Islet precursor cell (in vitro differentiated cells): Measurements from ENCODE around the gene RUNX1.

Source experiments
- DNase-seq: peaks from one replicate; pipeline ENCODE4 v3.0.0-alpha.2; 2018

Gene RUNX1

DNA sequence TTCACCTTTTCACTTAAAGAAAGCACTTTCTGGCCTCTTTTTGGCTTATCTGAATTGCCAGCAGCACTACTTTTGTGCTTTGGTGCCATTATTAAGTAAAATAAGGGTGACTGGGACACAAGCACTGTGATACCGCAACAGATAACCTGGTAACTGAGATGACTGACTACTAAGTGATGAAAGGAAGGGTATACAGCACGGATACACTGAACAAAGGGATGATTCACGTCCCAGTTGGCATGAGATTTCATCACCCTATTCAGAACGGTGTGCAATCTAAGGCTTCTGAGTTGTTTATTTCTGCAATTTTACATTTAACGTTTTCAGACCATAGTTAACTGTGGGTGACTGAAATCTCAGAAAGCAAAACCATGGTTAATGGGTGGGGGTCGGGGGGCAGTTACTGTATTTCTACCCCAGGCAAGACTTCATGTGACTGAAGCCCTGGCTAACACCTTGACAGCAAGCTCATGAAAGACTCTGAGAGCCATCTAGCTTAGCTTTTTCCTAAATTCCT, 277.5 kb downstream of the RUNX1 start:
- DNase-seq: peak; percentile 68

DNA sequence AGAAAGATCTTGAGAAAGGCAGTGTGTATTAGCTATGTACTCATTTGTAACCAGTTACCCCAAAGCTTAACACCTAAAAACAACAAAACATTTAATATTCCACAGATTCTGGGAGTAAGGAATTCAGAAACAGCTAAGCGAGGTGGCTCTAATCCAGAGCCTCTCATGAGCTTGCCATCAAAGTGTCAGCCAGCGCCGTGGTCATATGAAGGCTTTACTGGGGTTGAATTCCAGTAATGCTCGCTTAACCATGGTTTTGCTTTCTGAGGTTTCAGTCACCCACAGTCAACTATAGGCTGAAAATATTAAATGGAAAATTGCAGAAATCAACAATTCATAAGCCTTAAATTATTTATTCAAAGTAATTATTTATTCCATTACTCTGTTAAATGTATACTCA, 278.5 kb downstream of the RUNX1 start:
- no peak for DNase-seq

DNA sequence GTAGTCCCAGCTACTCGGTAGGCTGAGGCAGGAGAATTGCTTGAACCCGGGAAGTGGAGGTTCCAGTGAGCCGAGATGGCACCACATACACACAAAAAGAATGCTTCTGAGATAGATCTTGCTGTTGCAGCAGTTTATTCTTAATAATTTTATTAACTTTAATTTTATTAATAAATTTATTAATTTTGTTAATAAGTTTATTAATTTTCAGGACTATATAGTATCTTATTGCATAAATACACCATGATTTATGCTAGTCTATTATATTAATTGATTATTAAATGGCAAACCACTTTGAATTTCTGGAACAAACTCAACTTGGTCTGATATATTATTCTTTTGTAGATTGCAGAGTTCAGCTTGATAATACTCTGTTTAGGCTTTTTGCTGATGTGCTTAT, 280.8 kb downstream of the RUNX1 start:
- no peak for DNase-seq

DNA sequence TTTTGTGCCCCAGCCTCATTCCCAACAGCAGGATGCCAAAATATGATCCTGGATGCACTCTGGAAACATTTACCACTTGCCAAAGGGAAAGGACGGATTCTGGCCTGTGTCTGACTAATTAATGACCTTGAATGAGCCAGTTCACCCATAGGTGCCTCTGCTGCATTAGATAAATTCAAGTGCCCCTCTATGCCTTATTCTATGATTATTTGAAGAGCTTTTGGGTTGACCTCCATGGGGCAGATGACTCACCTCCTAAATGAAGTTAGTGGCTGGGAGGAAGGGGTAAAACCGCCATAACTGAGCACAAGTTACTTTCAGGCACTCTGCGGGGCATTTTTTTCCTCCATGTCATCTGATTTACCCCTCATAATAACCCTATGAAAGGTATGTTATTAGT, 282.2 kb downstream of the RUNX1 start:
- DNase-seq: no peak

DNA sequence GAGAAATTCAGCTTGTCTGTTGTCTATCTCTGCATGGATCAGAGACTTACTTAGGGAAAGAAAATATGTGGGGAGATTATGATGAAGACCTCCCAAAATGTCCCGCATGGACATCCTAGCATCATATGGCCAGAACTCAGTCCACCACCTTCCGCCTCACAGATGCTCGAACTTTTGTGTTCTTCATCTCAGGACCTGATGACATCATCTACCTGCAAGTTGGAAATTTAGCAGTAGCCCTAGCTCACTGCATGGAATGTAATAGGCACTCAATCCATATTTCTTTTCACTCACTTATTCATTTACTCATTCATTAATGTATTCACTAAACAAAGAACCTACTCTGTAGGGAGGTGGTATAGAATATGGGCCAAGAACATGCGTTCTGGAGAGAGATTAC, 283.5 kb downstream of the RUNX1 start:
- DNase-seq: no peak

DNA sequence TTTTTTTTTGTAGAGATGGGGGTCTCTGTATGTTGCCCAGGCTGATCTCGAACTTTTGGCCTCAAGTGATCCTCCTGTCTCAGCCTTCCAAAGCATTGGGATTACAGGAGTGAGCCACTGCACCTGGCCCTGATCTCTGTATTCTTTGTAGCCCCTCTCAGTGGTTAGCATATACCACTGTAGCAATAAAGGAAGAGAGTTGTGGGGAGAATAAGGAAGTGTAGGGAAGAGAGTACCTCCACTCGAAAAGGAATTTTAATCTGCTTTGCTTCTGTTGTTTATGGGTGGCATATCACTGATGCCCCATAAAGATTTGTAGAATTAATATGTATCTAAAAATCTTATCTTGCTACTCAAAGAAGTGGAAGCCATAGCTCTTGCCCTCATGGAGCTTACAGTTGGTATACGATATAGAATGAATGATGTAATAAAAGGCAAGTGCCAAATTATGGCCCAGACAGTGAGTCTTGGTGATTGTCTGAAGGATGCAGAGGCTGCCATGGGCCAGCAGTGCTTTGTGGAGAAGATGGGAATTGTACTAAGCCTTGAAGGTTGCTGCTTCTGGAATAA, 284.3 kb downstream of the RUNX1 start:
- peak; percentile 4 for DNase-seq

DNA sequence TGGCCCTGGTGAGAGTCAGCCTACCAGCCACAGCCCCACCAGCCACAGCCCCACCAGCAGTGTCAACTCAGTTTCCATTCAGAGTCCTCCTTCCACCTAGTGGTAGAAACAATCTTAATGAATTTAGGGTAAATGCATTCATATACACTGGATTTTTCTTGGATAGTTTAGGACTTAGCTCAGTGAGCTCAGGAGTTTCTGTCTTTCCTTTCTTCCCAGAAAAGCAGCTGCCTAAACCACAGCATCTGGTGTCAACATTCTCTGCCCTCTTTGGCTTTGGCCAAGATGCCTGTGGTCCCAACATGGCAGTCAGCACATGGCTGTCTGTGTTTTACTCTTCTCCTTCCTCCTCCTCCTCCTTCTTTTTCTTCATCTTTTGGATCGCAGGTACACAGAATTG, 286.3 kb downstream of the RUNX1 start:
- DNase-seq: no peak

DNA sequence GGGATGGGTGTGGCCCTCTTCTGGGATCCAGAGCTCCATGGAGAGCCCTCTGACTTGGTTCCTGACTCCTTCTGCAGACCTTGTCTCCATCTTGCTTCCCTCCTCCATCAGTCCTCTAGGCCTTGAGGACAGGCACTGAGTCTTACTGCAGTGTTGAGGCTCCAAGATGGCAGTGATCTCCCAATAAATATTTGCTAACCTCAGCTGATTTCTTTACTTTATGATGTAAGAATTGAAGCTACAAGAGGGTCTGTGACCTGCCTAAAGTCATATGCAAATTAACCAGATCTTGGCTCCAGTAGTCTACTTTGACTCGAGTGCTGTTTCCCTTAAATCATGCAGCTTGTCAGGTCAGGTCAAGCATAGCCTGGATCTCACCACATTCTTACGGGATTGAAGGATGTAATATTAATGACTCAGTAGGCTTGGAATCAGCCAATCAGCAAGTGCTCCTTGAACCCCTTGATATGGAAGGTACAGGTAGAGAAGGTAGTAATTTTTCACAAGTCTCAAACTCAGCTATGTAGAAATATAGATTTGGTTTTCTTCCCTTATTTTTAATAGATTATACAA, 287.3 kb downstream of the RUNX1 start:
- DNase-seq: peak; percentile 17

DNA sequence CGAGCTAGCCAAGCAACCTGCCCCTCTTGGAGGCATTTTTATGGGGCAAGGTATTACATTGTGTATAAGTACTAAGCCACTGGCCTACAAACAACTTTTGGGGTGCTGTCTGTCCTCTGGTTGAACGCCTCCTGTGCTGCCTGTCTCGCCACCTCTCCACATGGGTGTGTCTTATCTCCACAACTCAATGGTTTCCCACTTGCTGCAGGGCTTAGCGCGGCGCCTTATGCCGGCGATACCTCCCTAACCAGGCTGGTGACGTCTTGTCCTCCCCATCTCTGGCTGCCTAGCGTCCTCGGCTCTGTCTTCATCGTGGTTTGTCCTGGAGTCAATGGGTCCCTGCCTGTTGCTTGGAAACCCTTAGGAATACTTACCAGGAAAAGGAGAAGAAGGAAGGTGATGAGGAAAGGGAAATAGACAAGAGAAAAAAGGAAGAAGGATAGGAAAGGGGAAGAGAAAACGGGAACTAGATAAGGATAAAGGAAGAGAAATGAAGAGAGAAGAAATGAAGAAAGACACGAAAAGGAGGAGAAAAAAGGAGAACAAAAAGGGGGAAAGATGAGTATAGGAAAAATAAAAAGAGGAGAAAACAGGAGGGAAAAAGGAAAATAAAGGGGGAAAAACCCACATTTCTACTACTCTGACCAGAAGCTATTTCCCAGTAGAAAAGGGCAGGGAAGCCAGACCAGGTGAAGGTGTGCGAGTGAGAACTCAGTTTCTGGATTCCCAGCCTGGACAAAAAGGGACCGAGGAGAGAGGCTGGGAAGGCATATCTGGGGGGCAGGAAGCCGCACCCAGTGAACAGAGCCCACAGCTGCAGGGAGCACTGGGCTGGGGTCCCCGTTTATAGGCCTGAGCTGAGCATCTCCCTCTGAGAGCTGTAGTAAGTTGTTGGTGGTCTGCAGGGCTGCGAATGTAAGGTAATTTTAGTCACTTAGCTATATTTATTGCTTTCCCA, 294.1 kb downstream of the RUNX1 start:
- peak; percentile 26 for DNase-seq

DNA sequence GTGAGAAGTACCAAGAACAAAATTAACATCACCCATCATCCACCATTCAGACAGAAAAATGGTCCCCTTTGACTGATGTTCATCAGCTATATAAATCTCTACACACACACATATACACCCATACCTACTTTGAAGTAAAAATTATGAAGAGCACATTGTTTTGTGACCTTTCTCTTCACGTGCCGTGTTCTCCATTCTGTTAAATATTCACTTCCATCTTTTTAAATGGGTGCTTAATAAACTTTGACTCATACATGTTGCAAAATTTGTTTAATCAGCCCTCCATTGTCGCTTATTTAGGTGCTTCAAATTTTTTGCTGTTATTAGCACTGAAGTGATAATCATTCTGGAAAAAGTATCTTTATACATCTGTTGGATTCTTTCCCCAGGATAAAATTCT, 300.2 kb downstream of the RUNX1 start:
- DNase-seq: no peak

DNA sequence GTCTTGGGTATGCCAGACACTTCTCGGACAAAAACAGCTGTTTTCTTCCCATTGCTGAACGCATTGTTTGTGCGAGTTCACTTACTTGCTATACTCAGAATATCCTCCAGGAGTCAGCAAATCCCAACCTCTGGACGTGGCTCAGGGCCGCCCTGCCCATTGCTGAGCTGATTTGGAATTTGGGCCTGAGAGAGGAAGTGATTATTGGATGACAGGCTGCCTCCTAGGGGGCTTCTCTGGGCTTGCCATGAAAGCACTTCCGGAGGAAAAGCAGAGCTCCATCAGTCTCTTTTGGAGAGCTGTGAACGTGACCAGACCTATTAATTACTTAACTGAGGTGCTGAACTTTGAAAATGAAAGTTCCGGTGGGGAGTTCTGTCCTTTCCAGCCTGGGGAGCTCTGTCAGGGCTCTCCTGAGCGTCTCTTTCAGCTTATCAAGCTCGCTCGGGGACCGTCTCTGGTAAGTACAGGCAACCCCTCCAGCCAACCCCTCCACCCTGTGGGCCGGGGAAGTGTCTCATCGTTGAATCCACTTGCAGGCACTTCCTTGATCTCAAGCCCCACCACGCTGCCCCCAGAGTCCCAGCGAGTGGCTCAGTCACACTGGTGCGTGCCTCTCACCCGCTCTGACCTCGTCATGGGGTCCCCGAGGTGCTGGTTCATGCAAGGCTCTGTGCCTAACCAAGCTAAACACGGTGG, 303.4 kb downstream of the RUNX1 start:
- DNase-seq: peak; percentile 94

DNA sequence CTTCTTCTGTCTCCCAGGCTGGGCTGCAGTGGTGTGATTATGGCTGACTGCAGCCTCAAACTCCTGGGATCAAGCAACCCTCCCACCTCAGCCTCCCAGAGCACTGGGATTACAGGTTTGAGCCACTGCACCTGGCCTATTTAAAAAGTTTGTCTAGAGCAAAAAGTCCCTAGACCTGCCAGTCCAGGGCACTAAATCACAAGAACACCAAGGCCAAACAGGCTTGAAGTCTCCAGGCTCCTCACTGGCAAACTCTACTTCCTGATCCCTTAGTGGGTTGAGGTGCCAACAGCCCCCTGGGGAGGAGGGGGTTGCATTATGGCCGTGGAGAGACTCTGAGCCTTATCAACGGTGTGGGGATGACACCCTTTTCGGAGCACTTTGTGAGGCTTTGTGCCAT, 304.3 kb downstream of the RUNX1 start:
- DNase-seq: no peak

DNA sequence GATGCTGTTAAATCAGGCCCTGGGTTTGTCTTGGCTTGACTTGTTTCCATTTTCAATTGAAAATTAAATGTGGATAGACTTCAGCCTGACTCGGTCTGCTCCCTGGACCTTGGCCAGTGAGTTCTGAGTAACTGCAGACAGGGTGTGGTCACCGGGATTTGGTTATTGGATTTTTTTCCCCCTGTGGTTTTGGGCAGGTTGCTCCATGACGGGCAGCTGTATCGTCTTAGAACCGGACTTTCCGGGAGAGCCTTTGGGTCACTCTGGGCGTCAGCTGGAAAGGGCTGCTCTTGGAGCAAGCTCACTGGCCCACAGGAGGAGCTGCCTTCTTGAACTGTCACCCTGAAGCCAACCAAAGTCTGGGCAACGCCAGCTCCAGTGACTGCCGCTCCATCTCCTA, 305.3 kb downstream of the RUNX1 start:
- DNase-seq: no peak

DNA sequence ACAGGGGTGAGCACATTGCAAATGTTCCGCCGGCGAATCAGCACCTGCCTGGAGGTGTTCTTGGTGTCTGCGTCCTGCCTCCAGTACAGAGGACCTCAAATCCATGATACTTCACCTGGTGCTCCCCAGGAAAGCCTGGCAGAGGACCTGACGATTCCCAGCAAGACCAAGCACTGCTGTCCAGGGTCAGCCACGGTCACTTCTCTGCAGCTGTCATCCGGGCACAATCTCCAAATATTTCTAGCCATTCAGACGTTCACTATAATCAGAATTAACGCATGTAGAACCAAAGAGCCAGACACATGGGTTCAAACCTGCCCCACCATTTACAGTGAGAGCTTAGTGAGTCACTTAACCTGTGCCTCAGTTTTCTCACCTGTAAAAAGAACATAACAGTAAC, 305.8 kb downstream of the RUNX1 start:
- DNase-seq: no peak

DNA sequence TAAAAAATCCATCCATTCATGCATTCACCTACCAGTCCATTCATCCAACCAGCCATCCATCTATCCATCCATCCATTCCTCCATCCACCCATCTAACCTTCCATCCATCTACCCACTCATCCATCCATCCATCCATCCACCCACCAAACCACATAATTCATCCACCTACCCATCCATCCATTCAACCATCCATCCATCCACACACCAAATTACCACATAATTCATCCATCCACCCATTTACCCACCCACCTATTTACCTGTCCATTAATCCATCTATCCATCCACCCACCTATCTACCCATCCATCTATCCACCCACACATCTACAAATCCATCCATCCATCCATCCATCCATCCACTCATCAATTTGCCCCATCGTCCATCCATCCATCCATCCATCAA, 308.9 kb downstream of the RUNX1 start:
- no peak for DNase-seq
